ENCODE data around the gene MSRB3. TPM values are rescaled to one million over a fixed set of nuclear protein-coding genes. Genes with fewer than 3 reads are reported as not detected.

Gene MSRB3
- total and polyA plus RNA-seq, 8 donors: 21.7 to 50.5 (median 28.1) TPM

DNA sequence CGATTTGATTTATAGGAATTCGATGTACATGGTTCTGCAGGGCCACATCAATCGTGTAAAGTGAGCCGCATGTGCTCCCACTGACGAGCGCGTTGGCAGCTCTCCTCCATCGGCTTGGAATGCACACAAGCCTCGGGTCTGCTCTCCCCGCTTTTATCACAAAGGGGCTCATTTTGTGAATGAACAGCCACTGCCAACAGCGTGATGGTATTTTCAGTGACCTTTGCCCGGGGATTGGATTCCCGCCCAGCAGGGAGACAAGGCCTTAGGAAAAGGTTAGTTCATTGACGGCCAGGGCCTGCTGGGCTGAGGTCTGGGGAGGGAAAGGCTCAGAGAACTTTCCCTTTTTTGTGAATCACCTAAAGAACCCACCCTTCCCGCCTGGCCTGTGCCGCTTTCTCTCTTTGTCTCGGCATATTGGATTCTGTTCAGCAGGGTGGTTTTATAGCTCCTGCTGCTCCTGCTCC lies 232.1 kb downstream of the MSRB3 start:
- no peak overlapping the region for H3K27ac ChIP-seq
- ATAC-seq (no peak), DNase-seq (peak in 1 of 4 donors; percentile 35)
- no peaks in the 10 kb centered on the region for H3K36me3 ChIP-seq
- intact Hi-C loops (cut with DNase I): no loop called here
- H3K4me3 ChIP-seq: no peak overlapping the region
- peaks cover 0 to 3% of the 10 kb centered on the region in 2 donors for H3K4me1 ChIP-seq
- TF ChIP-seq, protein P1, sequence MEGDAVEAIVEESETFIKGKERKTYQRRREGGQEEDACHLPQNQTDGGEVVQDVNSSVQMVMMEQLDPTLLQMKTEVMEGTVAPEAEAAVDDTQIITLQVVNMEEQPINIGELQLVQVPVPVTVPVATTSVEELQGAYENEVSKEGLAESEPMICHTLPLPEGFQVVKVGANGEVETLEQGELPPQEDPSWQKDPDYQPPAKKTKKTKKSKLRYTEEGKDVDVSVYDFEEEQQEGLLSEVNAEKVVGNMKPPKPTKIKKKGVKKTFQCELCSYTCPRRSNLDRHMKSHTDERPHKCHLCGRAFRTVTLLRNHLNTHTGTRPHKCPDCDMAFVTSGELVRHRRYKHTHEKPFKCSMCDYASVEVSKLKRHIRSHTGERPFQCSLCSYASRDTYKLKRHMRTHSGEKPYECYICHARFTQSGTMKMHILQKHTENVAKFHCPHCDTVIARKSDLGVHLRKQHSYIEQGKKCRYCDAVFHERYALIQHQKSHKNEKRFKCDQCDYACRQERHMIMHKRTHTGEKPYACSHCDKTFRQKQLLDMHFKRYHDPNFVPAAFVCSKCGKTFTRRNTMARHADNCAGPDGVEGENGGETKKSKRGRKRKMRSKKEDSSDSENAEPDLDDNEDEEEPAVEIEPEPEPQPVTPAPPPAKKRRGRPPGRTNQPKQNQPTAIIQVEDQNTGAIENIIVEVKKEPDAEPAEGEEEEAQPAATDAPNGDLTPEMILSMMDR (IDR thresholded peaks at IDR 0.05): no peak
- no peaks in the 10 kb centered on the region for H3K9me3 ChIP-seq
- H3K27me3 ChIP-seq: no peaks in the 10 kb centered on the region

DNA sequence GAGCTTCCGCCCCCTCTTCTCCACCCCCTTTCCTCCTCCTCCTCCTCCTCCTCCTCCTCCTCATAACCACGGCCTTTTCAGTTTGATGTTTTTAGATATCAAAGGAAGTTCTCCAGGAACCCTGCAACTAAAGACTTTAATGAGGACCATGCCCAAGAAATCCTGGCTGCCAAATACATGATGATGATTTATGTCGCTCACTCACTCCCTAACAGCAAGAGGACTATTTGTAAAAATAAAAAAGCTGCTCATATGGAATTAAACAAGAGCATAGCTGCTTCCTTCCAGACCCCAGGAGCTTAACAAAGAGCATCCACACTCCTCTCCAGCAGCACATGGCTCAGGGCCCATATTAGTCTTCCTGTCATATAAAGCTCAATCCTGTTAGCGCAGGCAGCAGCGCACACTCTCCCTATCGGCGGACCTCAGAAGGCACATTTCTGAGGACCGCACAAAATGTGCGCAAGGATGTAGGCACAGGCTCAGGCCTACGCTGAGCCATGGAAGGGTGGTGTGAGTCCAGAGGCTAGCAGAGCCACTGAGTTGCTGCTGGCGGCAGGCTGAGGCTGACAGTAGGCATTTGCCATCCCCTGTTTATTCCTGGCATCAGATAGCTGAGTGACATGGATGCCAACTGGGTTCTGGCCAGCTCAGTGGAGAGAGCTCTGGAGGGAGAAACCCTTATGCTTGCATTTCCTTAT lies 232.8 kb downstream of the MSRB3 start:
- DNase-seq (no peak), ATAC-seq (no peak)
- intact Hi-C loops (cut with DNase I): no loop called here
- TF ChIP-seq, protein P1 (IDR thresholded peaks at IDR 0.05): no peak
- Histone ChIP-seq H3K27ac (no peak overlapping the region), H3K27me3 (no peaks in the 10 kb centered on the region), H3K9me3 (no peaks in the 10 kb centered on the region), H3K4me1 (peaks cover 0 to 3% of the 10 kb centered on the region in 2 donors), H3K36me3 (no peaks in the 10 kb centered on the region), H3K4me3 (no peak overlapping the region)

DNA sequence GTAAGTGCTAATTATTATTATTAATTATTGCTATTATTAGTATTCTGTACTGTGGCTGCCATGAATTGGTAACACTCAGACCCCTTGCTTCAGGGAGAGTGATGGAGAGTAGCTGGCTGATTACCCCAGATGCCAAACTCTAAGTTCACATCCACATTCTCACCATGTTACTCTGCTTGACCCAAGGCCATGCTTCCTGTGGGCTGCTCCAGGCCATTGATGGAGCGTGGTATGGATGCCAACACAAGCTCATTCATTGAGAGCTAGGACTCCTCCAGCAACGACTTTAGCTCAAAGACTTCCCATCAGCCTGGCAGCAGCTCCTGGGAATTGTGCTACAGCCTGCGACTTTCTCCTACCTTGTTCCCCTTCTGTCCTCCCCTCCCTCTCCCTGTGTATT lies 233.4 kb downstream of the MSRB3 start:
- no peak overlapping the region for H3K4me3 ChIP-seq
- TF ChIP-seq, protein P1 (IDR thresholded peaks at IDR 0.05): no peak
- ATAC-seq (no peak), DNase-seq (no peak)
- H3K27me3 ChIP-seq: no peaks in the 10 kb centered on the region
- intact Hi-C loops (cut with DNase I): no loop called here
- no peak overlapping the region for H3K27ac ChIP-seq
- H3K4me1 ChIP-seq: peaks cover 0 to 3% of the 10 kb centered on the region in 2 donors
- no peaks in the 10 kb centered on the region for H3K9me3 ChIP-seq
- no peaks in the 10 kb centered on the region for H3K36me3 ChIP-seq

Other genes starting within 250 kb of the MSRB3 start
- 10 to 100 TPM; 42.5 to 78.1 TPM for gene WIF1, start 157.4 kb upstream of the MSRB3 start, total RNA-seq
- 100 to 1,000 TPM; 196 to 311 (median 233) TPM for gene WIF1, start 157.4 kb upstream of the MSRB3 start, polyA plus RNA-seq (ENCODE audit: insufficient read length in 6 of 6)
- gene LEMD3, start 109.1 kb upstream of the MSRB3 start, total RNA-seq: 10 to 100 TPM; 26.5 to 35.4 TPM
- gene LEMD3, start 109.1 kb upstream of the MSRB3 start, polyA plus RNA-seq (ENCODE audit: insufficient read length in 6 of 6): 10 to 100 TPM; 40.4 to 47.0 (median 44.3) TPM